HepG2 (cell line): Measurements from ENCODE around the gene NAGS. TPM values are rescaled to one million over a fixed set of nuclear protein-coding genes. Genes with fewer than 3 reads are reported as not detected.
A peak's percentile ranks its signal among the peaks of the same experiment; 100 is the strongest.

ENCODE experiments used
- ATAC-seq: fragments of 200-7000 bp; cut with Tn5 transposase; 3 replicates; pipeline ENCODE4 v1.9.1; 2020; ENCODE audit warnings: mild to moderate bottlenecking, moderate library complexity
- BruUV-seq: library from RNA; stranded (reverse); fragments of 400-500 nt; replicated peaks from 2 replicates; lab custom pipeline; 2021; lab: Mats Ljungman, UMichigan
- CTCF ChIA-PET: fragments of 300-600 bp; formaldehyde crosslinking; extraction: SDS; loops from one replicate; lab custom pipeline; 2021; ENCODE audit warnings: low total read pairs, inconsistent platforms, low intra/inter-chr PET ratio; lab: Yijun Ruan, JAX
- POLR2A ChIA-PET: fragments of 350-600 bp; sonication (Branson Sonifier 250); formaldehyde crosslinking; loops from one replicate; lab custom pipeline; 2020; ENCODE audit warnings: antibody characterized with exemption, inconsistent platforms; lab: Yijun Ruan, JAX
- DNase-seq: peaks from one replicate; pipeline ENCODE4 v3.0.0-alpha.2; 2015; ENCODE audit warnings: low spot score
- FAIRE-seq: peaks from 3 replicates; lab custom pipeline; 2011; peaks lifted over from hg19 to GRCh38; lab: Jason Lieb, UNC
- H2AFZ ChIP-seq: one replicate; pipeline ENCODE4 v1.6.1; 2011; ENCODE audit warnings: low read length, inconsistent platforms
- H3K27ac ChIP-seq: fragments of 300-600 bp; 3 replicates; pipeline ENCODE4 v1.8.0; 2011; ENCODE audit warnings: mixed run types, mild to moderate bottlenecking, mixed read lengths, low read length, inconsistent platforms; ENCODE audit not compliant: insufficient read depth; ENCODE audit errors: extremely low read length
- H3K27me3 ChIP-seq, 2 experiments: fragments of 200-600 bp in 1 of 2; 2 replicates in 1 of 2; 3 replicates in 1 of 2; pipeline versions ENCODE4 v1.6.0 to v1.8.0; 2011; ENCODE audit warnings: low read length in 2 of 2, mild to moderate bottlenecking in 2 of 2, moderate library complexity in 2 of 2, inconsistent platforms in 1 of 2; ENCODE audit not compliant: insufficient read depth in 2 of 2, control insufficient read depth in 1 of 2
- H3K36me3 ChIP-seq, 2 experiments: fragments of 200-600 bp in 1 of 2; replicated peaks in 1 of 2; 2 replicates in 1 of 2; 3 replicates in 1 of 2; pipeline versions ENCODE4 v1.5.1 to v1.8.0; 2011; ENCODE audit warnings: low read length in 2 of 2, inconsistent platforms in 1 of 2; ENCODE audit not compliant: insufficient read depth in 2 of 2, control insufficient read depth in 1 of 2
- H3K4me1 ChIP-seq: 2 replicates; pipeline ENCODE4 v1.5.1; 2012; ENCODE audit warnings: low read length, inconsistent platforms; ENCODE audit not compliant: insufficient read depth
- H3K4me2 ChIP-seq: 2 replicates; pipeline ENCODE4 v1.6.0; 2011; ENCODE audit warnings: low read depth, low read length, inconsistent platforms
- H3K4me3 ChIP-seq, 3 experiments: fragments of 200-600 bp in 1 of 3; sonication (generic), shearing (Covaris generic) in 1 of 3; replicated peaks in 1 of 3; 2 replicates each; pipeline ENCODE4 v1.5.1; 2011 to 2016; ENCODE audit warnings: low read length in 3 of 3, inconsistent platforms in 2 of 3, low read depth in 2 of 3, mild to moderate bottlenecking in 2 of 3, control low read depth in 1 of 3, mixed read lengths in 1 of 3; ENCODE audit not compliant: insufficient read depth in 1 of 3
- H3K79me2 ChIP-seq: one replicate; pipeline ENCODE4 v1.6.1; 2011; ENCODE audit warnings: low read length, inconsistent platforms; ENCODE audit not compliant: insufficient read depth
- H3K9ac ChIP-seq: 2 replicates; pipeline ENCODE4 v1.6.0; 2011; ENCODE audit warnings: mild to moderate bottlenecking, low read depth, low read length, inconsistent platforms; ENCODE audit not compliant: insufficient read depth
- H3K9me3 ChIP-seq: 2 replicates; pipeline ENCODE4 v1.5.1; 2012; ENCODE audit warnings: mild to moderate bottlenecking, low read length
- H4K20me1 ChIP-seq: 2 replicates; pipeline ENCODE4 v1.6.0; 2011; ENCODE audit warnings: inconsistent platforms, mild to moderate bottlenecking, low read length, moderate library complexity; ENCODE audit not compliant: insufficient read depth
- CREM ChIP-seq, 2 experiments: sonication (generic) in 1 of 2; formaldehyde crosslinking in 1 of 2; IDR thresholded peaks; 2 replicates each; pipeline versions ENCODE4 v1.4.0 to v1.6.1; 2016 to 2020; ENCODE audit warnings: antibody characterized with exemption in 1 of 2, mild to moderate bottlenecking in 1 of 2, missing genetic modification reagents in 1 of 2
- SUZ12 ChIP-seq: fragments of 150-350 bp; IDR thresholded peaks from 2 replicates; pipeline ENCODE4 v1.6.1; 2014; ENCODE audit warnings: low read depth, low read length
- ZBTB38 ChIP-seq: sonication (generic); formaldehyde crosslinking; IDR thresholded peaks from 2 replicates; pipeline ENCODE4 v1.5.1; 2020; ENCODE audit warnings: mild to moderate bottlenecking, missing genetic modification reagents
- ZNF34 ChIP-seq: sonication (generic); formaldehyde crosslinking; IDR thresholded peaks from 2 replicates; pipeline ENCODE4 v1.4.0; 2020; ENCODE audit warnings: mild to moderate bottlenecking, missing genetic modification reagents, borderline replicate concordance
- WGBS: methylation state at CpG from one replicate; pipeline ENCODE4 v1.1.6; 2017; ENCODE audit warnings: low lambda C conversion rate; 5-methylcytosine and 5-hydroxymethylcytosine counted together
- in situ Hi-C: cut with HindIII; loops from 2 replicates; pipeline ENCODE4 v1.10.0; 2017; ENCODE audit warnings: low pct_unique_long_range_greater_than_20kb; ENCODE audit not compliant: extremely low pct_ligation_motif_present
- intact Hi-C: fragments of 100-400 bp; cut with micrococcal nuclease; formaldehyde crosslinking; loops from one replicate; pipeline ENCODE4 v1.10.0; 2022; ENCODE audit not compliant: unreplicated experiment
- polyA plus RNA-seq, 8 experiments: library from polyadenylated mRNA; depleted of rRNA in 3 of 8; stranded (reverse) in 7 of 8; unstranded in 1 of 8; fragments of >200 nt; fragmentation: Illumina TruSeq in 4 of 8; extraction: Trizol in 4 of 8; gene quantifications; 2 replicates each; pipeline versions ENCODE4 v1.2.1 to v1.2.3, GENCODE V29; 2011 to 2016; ENCODE audit warnings: low read depth in 4 of 8, missing spikeins in 1 of 8, mixed read lengths in 1 of 8; ENCODE audit not compliant: insufficient read depth in 1 of 8
- total RNA-seq, 5 experiments: library from RNA; depleted of rRNA; stranded (reverse); fragments of >200 nt; fragmentation: Illumina TruSeq; extraction: Trizol; gene quantifications; 2 replicates each; pipeline ENCODE4 v1.2.3, GENCODE V29; 2016; ENCODE audit warnings: low read depth in 1 of 5
- TF ChIP-seq, protein P1 (sequence below): sonication (generic); formaldehyde crosslinking; IDR thresholded peaks from 2 replicates; pipeline ENCODE4 v1.4.0; 2020; ENCODE audit warnings: missing genetic modification reagents
- TF ChIP-seq, protein P2 (sequence below): sonication (generic); formaldehyde crosslinking; IDR thresholded peaks from 2 replicates; pipeline ENCODE4 v1.5.1; 2020; ENCODE audit warnings: missing genetic modification reagents, mild to moderate bottlenecking, borderline replicate concordance
- TF ChIP-seq, protein P3 (sequence below): sonication (generic); formaldehyde crosslinking; IDR thresholded peaks from one replicate; pipeline ENCODE4 v1.5.1; 2020; ENCODE audit warnings: mild to moderate bottlenecking, missing genetic modification reagents; ENCODE audit errors: not compliant biosample characterization
- TF ChIP-seq, protein P4 (sequence below): sonication (generic); formaldehyde crosslinking; IDR thresholded peaks from 2 replicates; pipeline ENCODE4 v1.5.1; 2020; ENCODE audit warnings: mild to moderate bottlenecking, missing genetic modification reagents

Gene NAGS
- total and polyA plus RNA-seq, 2 of the 13 experiments (the other 11 are each of a cell fraction or from before 2014, with no cell fraction given) = 4.3 to 5.1 TPM

DNA sequence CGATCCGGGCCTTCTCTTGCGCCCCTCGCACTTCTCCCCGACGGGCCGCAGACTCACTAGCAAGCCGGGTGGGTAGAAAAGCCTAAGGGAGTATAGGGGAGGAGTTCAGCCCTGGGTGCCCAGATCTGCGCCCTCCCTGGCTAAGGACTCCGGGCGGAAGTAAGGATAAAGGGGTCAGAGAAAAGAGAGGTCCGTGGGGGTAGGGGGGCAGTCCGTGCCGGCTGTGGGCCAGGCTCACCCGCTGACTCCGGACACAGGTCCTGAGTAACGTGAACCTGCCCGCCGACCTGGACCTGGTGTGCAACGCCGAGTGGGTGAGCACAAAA is 1.8 kb downstream of the NAGS start:
- WGBS = 93% methylated on average over 21 of the region's 21 CpGs
- Histone ChIP-seq H3K9me3 (no peaks in the 10 kb centered on the region), H3K27ac (no peak overlapping the region), H3K27me3 (no peaks in the 10 kb centered on the region), H3K4me1 (peaks cover 51% of the 10 kb centered on the region), H3K36me3 (peaks cover 0 to 12% of the 10 kb centered on the region in 2 experiments; a peak in 2 of 5 replicates), H2AFZ (no peak overlapping the region), H3K9ac (no peak overlapping the region), H3K4me2 (no peak overlapping the region), H3K4me3 (peak overlapping the region in 1 of 3 experiments; percentile 80; a peak in 1 of 6 replicates), H4K20me1 (no peaks in the 10 kb centered on the region), H3K79me2 (no peaks in the 10 kb centered on the region)
- intact Hi-C loops = no loop called here
- no TSS peak for BruUV-seq
- in situ Hi-C loops = no loop called here
- CTCF ChIA-PET = no interaction called here
- no peak for DNase-seq
- no peak for ATAC-seq
- POLR2A ChIA-PET = no interaction called here
- no peak for FAIRE-seq
- TF ChIP-seq CREM (IDR thresholded peaks at IDR 0.05) (no peak), CREM (CRISPR knock-in tag; IDR thresholded peaks at IDR 0.05) (0 out of 2 replicates have a peak, but pooled peaks have one; percentile 12), ZBTB38 (CRISPR knock-in tag) (0 out of 2 replicates have a peak, but pooled peaks have one; percentile 37), SUZ12 (no peak), ZNF34 (CRISPR knock-in tag) (no peak)
- TF ChIP-seq, protein P1, sequence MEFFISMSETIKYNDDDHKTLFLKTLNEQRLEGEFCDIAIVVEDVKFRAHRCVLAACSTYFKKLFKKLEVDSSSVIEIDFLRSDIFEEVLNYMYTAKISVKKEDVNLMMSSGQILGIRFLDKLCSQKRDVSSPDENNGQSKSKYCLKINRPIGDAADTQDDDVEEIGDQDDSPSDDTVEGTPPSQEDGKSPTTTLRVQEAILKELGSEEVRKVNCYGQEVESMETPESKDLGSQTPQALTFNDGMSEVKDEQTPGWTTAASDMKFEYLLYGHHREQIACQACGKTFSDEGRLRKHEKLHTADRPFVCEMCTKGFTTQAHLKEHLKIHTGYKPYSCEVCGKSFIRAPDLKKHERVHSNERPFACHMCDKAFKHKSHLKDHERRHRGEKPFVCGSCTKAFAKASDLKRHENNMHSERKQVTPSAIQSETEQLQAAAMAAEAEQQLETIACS (CRISPR knock-in tag) = 0 out of 2 replicates have a peak, but pooled peaks have one; percentile 5
- TF ChIP-seq, protein P2, sequence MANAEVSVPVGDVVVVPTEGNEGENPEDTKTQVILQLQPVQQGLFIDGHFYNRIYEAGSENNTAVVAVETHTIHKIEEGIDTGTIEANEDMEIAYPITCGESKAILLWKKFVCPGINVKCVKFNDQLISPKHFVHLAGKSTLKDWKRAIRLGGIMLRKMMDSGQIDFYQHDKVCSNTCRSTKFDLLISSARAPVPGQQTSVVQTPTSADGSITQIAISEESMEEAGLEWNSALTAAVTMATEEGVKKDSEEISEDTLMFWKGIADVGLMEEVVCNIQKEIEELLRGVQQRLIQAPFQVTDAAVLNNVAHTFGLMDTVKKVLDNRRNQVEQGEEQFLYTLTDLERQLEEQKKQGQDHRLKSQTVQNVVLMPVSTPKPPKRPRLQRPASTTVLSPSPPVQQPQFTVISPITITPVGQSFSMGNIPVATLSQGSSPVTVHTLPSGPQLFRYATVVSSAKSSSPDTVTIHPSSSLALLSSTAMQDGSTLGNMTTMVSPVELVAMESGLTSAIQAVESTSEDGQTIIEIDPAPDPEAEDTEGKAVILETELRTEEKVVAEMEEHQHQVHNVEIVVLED (CRISPR knock-in tag) = no peak
- TF ChIP-seq, protein P3, sequence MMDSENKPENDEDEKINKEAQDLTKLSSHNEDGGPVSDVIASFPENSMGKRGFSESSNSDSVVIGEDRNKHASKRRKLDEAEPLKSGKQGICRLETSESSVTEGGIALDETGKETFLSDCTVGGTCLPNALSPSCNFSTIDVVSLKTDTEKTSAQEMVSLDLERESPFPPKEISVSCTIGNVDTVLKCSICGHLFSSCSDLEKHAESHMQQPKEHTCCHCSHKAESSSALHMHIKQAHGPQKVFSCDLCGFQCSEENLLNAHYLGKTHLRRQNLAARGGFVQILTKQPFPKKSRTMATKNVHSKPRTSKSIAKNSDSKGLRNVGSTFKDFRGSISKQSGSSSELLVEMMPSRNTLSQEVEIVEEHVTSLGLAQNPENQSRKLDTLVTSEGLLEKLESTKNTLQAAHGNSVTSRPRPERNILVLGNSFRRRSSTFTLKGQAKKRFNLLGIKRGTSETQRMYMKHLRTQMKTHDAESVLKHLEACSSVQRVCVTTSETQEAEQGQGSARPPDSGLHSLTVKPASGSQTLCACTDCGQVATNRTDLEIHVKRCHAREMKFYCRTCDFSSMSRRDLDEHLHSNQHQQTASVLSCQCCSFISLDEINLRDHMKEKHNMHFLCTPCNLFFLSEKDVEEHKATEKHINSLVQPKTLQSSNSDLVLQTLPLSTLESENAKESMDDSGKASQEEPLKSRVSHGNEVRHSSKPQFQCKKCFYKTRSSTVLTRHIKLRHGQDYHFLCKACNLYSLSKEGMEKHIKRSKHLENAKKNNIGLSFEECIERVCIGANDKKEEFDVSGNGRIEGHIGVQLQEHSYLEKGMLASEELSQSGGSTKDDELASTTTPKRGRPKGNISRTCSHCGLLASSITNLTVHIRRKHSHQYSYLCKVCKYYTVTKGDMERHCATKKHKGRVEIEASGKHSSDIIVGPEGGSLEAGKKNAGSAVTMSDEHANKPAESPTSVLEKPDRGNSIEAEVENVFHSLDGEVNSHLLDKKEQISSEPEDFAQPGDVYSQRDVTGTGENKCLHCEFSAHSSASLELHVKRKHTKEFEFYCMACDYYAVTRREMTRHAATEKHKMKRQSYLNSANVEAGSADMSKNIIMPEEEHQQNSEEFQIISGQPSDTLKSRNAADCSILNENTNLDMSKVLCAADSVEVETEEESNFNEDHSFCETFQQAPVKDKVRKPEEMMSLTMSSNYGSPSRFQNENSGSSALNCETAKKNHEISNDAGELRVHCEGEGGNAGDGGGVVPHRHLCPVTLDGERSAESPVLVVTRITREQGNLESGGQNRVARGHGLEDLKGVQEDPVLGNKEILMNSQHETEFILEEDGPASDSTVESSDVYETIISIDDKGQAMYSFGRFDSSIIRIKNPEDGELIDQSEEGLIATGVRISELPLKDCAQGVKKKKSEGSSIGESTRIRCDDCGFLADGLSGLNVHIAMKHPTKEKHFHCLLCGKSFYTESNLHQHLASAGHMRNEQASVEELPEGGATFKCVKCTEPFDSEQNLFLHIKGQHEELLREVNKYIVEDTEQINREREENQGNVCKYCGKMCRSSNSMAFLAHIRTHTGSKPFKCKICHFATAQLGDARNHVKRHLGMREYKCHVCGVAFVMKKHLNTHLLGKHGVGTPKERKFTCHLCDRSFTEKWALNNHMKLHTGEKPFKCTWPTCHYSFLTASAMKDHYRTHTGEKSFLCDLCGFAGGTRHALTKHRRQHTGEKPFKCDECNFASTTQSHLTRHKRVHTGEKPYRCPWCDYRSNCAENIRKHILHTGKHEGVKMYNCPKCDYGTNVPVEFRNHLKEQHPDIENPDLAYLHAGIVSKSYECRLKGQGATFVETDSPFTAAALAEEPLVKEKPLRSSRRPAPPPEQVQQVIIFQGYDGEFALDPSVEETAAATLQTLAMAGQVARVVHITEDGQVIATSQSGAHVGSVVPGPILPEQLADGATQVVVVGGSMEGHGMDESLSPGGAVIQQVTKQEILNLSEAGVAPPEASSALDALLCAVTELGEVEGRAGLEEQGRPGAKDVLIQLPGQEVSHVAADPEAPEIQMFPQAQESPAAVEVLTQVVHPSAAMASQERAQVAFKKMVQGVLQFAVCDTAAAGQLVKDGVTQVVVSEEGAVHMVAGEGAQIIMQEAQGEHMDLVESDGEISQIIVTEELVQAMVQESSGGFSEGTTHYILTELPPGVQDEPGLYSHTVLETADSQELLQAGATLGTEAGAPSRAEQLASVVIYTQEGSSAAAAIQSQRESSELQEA = peak; percentile 40
- TF ChIP-seq, protein P4, sequence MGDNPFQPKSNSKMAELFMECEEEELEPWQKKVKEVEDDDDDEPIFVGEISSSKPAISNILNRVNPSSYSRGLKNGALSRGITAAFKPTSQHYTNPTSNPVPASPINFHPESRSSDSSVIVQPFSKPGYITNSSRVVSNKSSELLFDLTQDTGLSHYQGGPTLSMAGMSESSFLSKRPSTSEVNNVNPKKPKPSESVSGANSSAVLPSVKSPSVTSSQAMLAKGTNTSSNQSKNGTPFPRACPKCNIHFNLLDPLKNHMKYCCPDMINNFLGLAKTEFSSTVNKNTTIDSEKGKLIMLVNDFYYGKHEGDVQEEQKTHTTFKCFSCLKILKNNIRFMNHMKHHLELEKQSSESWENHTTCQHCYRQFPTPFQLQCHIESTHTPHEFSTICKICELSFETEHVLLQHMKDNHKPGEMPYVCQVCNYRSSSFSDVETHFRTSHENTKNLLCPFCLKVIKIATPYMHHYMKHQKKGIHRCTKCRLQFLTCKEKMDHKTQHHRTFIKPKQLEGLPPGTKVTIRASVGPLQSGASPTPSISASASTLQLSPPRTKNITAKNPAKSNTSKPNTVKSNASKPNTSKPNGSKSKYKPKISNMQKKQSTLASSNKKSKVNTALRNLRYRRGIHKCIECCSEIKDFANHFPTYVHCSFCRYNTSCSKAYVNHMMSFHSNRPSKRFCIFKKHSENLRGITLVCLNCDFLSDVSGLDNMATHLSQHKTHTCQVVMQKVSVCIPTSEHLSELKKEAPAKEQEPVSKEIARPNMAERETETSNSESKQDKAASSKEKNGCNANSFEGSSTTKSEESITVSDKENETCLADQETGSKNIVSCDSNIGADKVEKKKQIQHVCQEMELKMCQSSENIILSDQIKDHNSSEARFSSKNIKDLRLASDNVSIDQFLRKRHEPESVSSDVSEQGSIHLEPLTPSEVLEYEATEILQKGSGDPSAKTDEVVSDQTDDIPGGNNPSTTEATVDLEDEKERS (CRISPR knock-in tag) = no peak
